ENCODE data around the gene SMIM41. TPM values are rescaled to one million over a fixed set of nuclear protein-coding genes. Genes with fewer than 3 reads are reported as not detected.

Gene SMIM41
- total RNA-seq, 1 donor from 2014 or later, result not detected

DNA sequence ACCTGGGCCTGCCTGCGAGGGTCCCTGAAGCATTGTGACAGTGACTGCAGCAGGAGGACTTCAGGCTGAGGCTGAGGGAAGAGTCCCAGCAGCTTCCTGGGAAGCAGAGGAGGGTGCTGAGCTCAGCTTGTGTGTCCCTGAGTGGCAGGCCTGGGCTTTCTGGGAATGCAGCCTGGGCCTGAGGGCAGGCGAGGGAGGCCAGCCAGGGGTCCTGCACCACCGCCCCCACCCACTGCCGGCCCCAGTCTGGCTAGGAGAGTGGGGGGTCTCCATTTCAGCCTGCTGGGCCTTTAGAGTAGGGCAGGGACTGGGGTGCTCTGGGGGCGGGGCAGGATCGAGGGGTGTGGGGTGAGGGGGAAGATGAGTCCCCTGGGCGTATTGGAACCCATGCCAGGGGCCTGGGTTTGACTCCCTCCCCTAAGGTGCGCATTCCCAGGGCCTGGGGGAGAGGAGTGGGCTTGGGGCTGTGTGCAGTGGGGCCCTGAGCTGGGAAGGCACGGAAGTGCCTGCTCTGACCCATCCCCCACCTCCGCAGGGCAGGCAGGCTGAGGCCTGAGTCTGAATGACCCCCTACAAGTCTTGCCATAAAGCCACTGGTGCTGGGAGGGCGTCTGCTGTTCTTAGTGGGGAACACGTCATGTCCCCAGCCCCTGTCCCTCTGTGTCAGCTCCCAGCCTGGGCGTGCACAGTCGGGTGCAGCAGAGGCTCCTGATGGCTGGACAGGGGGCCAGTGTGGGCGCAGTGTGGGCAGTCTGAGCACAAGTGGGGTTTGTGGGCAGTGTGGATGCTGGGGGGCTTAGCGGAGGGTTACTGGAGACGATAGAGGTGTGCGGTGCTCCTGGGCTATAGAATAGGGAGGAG lies 66.0 kb downstream of the SMIM41 start:
- no peak for DNase-seq (ENCODE audit: extremely low read depth, low read depth, low spot score)

DNA sequence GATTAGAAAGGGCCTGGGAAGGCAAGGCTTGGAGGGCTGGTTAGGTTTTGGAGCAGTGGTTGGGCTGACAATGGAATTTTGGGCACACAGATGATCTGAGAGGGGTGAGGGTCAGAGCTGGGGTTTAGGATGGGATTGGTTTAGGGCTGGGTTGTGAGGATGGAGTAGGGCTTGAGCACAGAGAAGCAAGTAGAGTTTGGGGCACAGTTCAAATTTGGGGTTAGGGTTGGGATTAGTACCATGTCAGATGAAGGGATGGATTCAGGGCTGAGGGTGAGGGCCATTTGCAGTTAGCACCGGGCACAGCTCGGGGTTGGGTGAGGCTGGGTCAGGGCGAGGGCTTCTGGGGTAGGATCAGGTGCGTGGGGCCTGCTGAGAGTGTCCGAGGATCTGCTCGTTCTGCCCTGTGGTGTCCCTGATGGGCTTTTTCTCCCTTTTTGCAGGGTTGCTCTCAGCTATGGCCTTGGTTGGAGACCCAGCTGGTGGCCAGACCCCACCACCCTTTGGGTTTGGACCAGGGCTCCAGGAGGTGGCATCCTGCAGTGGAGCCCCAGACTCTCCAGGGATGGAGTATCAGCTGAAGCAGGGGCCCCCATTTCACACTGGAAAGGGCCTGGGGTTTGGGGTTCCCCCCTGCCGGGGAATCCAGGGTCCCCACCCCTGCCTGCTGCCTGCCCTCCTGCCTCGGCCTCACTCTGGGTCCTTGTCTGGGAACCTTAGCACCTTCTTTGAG lies 66.8 kb downstream of the SMIM41 start:
- DNase-seq (ENCODE audit: extremely low read depth, low read depth, low spot score), result no peak

DNA sequence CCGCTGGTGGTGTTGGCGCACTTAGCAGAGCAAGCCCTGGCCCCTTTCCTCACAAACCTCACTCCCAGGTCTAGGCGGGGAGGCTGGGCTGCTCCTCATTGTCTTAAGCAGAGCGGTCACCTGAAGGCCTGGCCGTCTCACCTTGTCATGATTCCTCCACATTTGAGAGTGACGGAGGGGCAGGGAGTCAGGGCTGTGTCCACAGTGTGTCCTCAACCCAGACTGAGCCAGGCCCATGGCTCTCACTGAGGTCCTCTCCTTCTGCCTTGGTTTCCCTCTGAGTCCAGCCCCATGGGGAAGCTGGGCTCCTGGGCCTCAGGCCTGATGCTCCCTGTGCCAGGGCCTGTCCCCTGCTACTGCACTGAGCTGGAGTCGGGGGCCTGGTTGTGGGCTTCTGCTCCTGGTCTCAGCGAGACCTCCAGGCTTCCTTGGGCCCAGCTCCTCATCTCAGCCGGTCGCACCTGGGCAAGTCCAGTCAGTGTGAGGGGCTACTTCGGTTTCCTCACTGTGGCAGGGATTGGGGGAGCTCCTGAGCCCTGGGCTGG lies 67.4 kb downstream of the SMIM41 start:
- DNase-seq (ENCODE audit: extremely low read depth, low read depth, low spot score), result no peak

DNA sequence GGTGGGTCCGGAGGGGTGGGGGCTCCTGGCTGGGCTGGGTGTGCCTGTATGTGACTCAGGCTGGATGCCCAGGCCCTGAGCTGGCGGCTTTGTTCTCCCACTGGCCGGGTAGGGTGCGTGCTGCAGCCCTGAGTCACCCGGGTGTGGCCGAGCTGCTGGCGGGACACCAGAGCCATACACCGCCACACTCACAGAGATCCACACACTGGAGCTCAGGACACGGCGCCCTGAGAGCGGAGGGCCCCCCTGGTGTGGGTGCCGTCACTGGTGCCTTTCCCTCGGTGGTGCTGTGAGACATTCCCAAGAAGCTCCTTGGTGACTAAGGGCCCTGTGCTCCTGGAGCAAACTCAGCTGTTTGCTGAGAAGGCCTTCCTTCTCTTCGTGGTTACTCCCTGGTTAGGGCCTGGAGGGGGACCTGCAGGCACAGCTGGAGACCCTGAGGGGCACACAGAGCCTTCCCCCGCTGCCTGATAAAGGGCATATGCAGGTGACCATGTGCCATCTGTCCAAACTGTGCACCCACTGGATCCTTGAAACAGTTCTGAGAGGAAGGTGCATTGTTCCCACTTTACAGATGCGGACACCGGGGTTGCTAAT lies 68.0 kb downstream of the SMIM41 start:
- DNase-seq (ENCODE audit: extremely low read depth, low read depth, low spot score), result no peak

DNA sequence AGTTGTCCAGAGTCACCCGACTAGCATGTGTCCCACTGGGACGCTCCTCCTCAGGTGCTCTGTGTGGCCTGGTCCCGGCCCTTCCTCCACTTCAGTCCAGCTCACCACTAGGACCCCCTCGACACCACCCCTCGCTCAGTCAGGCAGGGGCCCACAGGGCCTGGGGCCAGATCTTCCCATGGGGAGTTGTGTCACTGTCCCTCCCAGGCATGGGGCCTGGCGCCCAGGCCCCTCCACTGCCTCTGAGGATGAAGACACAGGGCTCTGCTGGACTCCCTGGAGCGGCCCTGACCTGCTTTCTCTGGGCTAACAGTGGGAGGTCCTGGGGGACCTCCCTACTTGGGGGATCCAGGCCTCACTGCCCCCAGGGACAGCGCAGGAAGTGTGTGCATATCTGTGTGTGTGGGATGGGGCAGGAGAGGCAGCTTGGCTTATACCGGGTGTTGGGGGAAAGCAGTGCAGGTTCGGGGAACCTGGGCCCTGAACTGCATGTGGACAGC lies 68.5 kb downstream of the SMIM41 start:
- DNase-seq (ENCODE audit: extremely low read depth, low read depth, low spot score), result no peak

DNA sequence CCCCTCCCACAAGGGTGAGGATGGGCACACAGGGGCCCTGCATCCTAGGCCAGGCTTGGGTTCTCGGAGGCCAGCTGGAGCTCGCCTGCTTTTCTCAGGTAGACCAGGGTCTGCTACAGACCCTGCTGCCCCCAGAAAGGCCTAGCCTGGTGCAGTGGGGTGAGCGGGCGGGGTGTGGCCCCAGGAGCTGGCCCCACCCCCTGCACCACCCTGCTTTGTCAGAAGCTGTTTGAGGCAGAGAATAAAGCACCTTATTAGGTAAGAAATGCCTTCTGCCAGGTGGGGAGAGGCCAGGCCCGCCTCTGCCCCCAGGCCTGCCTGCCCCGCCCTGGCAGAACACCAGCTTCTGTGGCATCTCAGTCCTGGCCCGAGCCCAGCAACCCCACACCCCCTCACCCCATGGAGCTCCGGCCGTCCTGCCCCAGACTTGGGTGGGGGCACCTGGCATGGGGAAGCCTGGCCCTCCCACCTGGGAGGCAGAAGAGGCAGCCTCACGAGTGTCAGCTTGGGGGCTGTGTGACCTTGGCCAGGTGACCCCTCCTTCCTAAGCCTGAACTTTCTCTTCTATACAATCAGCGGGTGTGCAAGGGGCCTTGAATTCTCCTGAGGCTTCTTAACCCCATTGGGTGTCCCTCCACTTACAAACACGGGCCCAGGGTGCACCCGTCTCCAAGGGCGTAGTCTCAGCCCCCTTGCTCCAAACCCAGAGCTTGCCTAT lies 69.1 kb downstream of the SMIM41 start:
- DNase-seq (ENCODE audit: extremely low read depth, low read depth, low spot score), result no peak

DNA sequence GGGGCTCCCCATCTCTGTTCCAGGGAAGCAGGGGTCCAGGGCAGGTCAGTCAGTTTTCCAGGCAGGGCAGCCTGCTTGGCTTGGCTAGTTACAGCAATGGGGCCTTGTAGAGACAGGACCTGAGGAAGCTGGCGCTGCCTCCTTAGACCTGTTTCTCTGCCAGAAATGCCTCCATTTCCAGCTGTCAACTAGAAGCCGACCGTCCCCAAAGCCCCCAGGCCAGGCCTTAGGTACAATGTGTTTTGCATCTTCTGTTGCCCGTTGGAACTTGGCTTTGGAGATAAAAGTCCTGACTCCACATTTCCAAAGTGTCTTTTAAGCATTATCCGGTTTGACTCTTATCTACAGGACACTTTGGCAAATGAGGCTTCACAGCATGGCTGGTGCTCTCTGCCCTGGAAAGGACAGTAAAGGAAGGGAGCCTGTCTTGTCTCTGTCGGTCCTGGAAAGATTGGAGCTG lies 69.7 kb downstream of the SMIM41 start:
- DNase-seq (ENCODE audit: extremely low read depth, low read depth, low spot score), result no peak

DNA sequence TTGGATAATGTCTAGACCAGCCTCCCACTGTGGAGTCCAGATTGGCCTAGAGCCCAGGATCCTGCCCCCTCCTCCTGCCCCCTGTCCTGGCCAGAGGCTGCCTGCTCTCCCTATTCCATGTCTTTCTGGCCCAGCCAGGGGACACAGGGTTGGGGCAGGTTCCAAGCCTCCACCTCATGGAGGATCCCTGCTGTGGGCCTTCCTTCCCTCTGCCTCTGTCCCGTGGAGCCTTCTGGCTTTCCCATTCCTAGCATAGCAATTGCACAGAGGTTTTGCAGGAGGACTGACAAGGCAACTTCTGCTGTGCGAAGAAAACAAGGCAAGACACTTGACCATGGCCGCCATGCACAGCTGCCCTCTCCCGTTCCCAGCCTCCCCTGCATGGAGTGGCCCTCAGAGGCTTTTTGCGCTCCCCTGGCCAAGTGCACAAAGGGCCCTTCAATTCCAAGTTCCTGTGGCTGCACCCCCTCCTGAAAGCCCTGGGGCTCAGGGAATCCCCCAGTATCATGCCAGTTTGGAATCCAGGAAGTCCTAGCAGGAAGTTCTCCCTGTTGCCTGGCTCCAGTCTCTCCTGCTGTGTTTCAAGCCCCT lies 70.2 kb downstream of the SMIM41 start:
- no peak for DNase-seq (ENCODE audit: extremely low read depth, low read depth, low spot score)

DNA sequence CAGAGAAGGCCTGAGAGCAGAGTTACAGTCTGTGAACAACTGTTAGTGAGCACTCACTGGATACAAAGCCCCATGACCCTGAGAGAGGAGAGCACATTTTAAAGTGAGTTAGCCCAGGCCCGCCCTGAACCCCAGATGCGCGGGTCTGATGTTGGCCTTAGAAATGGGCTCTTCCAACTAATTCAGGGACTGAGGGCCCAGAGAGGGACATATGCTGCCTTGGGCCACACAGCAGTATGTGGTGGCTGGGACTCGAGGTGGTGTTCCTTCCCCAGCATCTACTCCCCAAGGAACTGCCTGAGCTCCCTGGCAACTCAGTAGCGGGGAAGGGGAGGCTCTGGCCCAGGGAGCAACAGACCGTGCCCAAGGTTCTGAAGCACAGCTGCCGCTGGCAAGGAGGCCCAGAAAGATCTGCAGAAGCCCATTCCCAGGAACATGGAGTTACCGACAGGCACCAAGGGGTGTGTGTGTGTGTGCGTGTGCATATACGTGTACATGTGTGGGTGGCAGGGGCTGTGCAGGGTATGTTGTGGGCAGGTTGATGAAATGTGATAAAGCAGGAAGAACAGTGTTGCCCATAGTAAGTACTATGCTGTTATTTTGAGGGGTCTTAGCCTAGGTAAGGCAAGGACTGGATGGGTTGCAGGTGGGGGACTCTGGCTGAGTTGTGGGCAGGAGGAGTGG lies 71.8 kb downstream of the SMIM41 start:
- no peak for DNase-seq (ENCODE audit: extremely low read depth, low read depth, low spot score)

DNA sequence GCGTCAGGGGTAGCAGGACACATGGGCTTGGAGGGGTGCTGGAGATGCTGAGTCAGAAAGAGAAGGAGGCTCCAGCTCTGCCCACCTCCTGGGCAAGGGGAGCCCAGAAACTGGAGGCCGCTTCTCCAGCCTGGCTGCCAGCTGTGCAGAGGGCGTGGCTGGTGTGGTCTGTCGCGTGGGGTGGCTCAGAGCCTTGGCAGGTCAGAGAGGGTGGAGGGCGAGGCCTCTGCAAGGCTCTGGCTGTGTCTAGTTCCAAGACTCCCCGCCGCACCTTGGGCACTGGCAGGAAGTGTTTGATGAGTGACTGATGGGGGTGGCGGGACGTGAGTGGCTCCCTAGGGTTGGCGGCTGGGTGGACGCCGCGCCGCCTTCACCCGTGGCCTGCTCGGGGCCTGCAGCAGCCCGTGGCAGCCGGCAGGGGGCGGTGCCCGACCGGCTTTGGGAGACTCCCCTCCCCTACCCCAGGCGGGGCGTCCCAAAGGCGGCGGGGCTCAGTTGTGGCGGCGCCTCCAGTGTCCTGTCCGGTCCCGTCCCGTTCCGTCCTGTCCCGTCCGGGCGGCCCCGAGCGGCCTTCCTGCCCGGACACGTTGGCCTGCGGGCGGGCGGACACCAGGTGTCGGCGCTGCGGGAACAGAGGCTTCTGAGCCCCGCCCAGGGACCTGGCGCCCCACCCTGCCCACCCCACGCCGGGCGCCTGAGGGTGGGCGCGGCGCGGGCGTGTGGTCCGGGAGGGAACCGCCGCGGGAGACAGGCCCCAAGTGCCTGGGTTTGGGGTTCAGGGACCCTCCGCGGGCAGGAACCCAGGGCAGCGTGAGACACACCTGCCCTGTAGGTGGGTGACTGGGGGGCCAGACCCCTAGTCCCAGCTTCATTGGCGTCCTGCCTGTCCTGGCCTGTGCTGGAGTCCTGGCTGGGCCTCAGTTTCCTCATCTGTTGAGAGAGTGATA lies 72.6 kb downstream of the SMIM41 start:
- DNase-seq (ENCODE audit: extremely low read depth, low read depth, low spot score), result no peak

DNA sequence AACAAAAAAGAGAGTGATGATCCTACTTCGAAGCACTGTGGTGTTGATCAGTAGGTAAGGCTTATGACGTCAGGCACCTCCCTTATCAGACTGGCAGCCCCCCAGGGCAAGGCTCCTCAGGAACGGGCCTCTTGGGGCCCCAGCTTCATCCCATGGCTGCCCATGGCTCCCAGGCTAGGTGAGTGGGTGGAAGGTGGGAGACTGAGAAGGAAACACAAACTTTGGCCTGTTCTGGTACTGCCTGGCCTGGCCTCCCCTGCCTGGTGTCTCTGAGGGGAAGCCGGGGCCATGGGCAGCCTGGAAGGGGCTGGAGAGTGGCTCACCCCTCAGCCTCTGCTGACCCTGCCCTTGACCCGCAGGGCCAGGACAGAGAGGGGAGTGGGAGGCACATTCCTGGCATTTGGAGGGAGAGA lies 73.4 kb downstream of the SMIM41 start:
- no peak for DNase-seq (ENCODE audit: extremely low read depth, low read depth, low spot score)

DNA sequence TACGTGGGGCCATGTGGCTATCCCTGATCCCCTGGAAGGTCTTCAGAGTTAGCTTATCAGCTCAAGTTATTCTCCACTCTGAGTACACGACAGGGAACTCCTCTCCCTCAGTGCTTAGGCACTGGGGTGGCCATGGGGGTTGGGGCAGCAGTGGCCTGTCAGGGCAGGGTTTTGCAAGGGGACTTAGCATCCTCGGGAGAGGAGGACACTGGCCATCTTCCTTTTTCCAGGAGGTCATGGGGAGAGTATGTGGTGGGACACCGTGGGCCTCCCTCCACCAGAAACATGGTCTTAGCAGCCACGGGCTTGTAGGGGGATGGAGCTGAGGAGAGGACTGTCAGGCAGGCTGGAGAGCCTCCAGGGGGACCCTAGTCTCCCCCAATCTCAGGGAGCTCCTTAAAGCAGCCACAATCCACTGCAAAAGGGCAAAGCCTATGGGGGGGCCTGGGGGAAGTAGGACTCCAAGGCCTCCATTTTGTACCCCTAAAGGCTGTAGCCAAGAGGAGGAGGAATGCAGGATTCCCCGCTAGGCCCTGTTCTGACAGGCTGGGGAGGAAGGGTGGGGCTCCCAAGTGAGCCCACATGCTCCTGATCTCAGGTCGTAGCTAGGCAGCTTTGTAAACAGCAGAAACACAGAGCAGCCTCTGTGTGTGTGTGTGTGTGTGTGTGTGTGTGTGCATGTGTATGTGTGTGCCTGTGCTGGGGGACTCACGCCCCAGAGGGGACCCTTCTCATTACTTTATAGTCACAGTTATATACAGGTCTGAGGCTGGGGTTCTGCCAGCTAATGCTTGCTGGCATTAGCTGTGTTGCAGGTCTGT lies 75.8 kb downstream of the SMIM41 start:
- no peak for DNase-seq (ENCODE audit: extremely low read depth, low read depth, low spot score)

DNA sequence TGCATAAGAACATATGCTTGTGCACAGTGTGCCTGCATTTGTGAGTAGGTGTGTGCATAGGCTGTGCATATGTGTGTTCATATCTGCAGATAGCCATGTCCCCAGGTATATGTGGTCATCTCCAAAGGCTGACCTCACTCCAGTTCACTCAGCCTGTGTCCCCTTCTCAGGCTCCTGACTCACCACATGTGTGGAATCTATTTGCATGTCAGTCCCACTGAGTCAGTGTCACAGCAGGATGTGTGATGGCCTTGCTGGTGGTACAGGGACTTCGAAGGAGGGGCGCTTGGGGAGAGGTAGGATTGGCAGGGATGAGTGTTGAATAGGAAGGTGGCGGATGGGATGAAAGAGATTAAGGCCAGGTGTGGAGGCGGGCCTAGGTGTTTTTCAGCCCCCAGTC lies 76.8 kb downstream of the SMIM41 start:
- no peak for DNase-seq (ENCODE audit: extremely low read depth, low read depth, low spot score)

DNA sequence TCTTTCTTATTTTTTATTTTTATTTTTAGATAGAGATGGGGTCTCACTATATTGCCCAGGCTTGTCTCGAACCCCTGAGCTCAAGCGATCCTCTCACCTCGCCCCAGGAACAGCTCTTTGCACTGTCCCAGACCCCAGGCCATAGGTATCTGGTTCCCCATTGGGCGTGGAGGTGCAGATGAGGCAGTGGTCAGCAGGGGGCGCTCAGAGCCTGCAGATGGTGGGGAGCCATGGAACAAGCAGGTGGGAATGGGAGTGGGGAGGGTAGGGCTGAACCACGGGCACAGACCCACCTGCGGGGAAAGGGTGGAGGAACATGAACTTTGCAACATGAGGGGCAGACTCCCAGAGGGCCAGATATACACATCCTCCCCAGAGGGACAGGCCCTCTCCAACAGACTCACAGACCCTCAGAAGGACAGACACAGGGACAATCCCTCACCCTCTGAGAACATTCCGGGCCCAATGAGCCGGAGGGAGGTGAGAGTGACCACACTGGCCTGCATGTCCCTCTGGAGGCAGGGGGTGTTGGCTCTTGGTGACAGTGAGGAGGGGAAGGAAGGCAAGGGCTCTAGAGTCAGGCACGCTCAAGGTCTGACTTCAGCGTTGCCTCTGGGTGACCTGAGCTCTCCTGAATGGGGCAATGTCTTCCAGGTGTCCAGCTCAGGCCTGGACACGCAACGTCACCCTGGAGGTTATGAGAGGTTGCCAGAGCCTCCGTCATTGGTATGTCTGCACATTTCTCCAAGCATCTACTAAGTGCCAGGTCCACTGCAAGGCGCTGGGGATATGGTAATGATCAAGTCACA lies 77.5 kb downstream of the SMIM41 start:
- DNase-seq (ENCODE audit: extremely low read depth, low read depth, low spot score), result no peak

DNA sequence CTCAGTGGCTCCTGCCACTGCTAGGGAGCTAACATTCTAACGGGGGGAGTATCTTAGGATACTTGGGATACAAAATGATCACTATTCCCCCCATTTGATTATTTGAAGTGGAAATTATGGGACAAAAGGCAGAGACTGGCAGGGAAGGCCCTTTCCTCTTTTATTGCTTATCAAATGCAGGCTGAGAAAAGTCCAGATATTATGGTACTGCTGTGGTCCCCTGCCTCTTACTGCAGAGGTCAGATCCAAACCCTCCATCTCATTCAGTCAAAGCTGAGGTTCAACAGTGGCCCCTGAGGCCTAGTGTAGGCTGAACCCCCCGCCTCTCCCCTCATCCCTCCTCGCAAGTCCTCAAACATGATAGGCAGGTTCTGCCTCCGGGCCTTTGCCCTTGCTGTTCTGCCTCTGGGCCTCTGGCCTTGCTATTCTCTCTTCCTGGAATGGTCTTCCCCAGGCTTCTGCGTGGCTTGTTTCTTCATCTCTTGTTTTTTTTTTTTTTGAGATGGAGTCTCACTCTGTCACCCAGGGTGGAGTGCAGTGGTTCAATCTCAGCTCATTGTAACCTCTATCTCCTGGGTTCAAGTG lies 78.2 kb downstream of the SMIM41 start:
- no peak for DNase-seq (ENCODE audit: extremely low read depth, low read depth, low spot score)

Measured in glomerular endothelial cell (primary cell).